ENCODE data around the gene ARID1B.

GRCh38 chr6:157162766-157163433, 385.7 kb downstream of the ARID1B start:
- TF ChIP-seq, protein P1, sequence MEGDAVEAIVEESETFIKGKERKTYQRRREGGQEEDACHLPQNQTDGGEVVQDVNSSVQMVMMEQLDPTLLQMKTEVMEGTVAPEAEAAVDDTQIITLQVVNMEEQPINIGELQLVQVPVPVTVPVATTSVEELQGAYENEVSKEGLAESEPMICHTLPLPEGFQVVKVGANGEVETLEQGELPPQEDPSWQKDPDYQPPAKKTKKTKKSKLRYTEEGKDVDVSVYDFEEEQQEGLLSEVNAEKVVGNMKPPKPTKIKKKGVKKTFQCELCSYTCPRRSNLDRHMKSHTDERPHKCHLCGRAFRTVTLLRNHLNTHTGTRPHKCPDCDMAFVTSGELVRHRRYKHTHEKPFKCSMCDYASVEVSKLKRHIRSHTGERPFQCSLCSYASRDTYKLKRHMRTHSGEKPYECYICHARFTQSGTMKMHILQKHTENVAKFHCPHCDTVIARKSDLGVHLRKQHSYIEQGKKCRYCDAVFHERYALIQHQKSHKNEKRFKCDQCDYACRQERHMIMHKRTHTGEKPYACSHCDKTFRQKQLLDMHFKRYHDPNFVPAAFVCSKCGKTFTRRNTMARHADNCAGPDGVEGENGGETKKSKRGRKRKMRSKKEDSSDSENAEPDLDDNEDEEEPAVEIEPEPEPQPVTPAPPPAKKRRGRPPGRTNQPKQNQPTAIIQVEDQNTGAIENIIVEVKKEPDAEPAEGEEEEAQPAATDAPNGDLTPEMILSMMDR (IDR thresholded peaks at IDR 0.05; ENCODE audit: poor library complexity), result no peak
- TF ChIP-seq EZH2 (IDR thresholded peaks at IDR 0.05; ENCODE audit: borderline replicate concordance), result no peak
